Stimulated activated CD4-positive, alpha-beta T cell treated with anti-CD3 and anti-CD28 coated beads, Interleukin-4, amount 100 ng/mL, for 4 hours (primary cell): Measurements from ENCODE around the gene CYP39A1.

Experiments
- DNase-seq, 2 experiments: peaks; one replicate each; pipeline ENCODE4 v3.0.0-alpha.2; 2020

Gene CYP39A1

DNA sequence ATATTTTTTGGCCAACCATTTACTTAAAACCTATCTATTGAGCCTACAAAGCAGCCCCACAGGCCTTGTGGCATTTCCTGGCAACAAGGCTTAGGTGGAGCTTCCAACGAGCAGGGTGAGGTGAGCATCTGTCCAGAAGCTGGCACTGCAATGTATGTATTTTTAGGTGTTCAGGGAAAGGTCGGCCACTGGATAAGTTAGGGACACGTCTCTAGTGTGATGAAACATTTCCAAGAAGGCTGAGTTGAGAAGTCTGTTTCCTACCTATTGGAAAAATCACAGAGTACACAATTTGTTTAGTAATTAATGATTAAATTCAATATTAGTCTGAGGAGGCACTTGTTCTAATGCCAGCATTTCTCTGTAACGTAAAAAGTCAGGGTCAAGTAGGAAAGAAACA is 143.6 kb downstream of the CYP39A1 start:
- DNase-seq, result no peak

DNA sequence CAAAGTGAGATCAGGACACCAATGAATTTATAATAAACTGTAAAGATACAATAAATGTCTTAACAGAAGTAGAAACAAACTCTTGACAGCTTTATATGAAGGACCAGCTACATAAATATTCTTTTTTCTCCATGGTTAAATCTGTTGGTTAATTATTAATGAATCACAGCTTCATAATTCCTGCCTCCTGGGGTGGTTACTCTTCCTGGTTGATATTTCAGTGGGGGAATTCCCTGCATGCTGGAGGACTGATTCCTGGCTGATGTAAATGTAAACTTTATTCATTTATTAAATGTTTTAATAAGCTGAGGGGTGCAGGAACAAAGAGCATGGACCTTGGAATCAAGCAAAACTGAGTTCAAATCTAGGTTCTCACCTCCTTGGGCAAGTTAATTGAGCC is 145.2 kb downstream of the CYP39A1 start:
- DNase-seq, result no peak

DNA sequence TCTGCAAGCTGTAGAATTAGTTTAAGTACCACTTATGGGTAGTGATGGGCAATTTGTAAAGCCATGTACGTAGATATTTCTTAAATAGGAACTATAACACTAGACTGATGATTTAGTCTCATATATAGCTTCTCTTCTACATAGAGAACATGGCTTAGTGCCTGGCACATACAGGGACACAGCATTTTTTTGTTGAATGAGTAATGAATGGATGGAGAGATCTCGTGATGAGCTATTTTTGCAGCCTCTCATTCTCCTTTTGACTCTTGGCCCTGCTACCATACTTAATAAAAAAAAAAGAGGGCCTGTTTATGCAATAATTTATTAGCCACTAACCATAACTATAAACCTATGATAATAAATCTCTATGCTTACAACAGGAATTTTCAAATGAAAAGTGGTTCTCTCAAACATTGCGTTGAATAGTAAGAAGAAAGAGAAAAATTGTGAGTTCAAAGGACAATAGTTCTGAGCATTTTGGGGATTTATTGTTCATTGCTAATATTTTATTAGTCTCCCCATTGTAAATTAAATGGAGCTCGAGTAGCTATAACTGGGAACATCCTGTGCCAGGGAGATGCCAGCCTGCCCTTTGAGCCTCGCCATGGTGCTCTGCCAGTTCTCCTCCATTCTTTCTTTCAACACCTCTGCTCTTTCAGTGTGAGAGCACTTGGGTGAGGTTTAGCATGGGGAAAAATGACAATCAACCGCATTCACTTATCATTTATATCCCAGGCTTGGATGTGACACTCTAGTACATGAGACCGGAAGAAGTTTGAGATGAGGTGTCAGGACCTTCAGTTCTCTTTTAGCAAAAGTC is 146.7 kb downstream of the CYP39A1 start:
- no peak for DNase-seq

DNA sequence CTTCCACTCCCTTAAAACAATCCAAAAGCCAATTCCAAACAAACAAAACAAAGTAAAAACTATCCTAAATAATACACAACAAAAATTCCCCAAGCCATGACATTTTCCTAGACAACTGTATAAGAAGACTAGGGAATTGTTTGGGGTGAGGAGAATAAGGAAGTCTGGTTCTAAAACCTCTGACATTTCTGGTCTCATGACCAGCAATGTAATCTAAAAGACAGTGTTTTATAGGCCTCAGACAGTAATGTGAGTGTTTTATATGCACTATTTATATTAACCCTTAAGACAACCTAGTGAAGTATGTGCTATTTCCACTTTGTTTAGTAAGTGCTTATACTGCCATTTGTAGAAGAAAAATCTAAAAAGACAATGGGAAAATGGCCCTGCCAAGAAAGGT is 148.4 kb downstream of the CYP39A1 start:
- no peak for DNase-seq

DNA sequence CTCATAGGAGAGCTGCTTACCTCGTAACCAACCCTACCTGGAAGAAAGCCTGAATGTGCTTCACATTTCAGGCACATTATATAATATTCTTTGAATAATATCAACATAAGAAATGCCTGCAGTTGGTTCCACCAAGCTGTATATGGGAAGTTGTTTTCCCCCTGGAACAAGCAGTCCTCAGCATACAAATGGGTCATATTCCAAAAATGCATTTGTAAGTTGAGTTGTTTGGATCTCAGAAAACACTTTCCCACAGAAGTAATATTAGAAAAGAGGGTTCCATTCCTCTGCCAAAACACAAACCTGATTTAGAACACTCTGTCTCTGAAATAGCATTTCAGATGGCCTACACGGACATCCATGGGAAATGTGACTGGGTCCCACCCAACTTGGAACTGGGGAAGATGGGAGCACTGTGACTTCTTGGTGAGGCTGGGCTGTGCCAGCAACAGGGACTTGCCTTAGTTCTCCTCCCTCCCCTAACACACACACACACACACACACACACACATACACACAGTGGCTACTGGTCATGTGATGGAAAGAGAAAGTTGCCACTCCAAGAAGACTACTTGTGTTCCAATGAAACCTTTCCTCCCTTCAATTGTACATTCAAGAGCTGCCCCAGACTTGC is 150.0 kb downstream of the CYP39A1 start:
- DNase-seq, result no peak

DNA sequence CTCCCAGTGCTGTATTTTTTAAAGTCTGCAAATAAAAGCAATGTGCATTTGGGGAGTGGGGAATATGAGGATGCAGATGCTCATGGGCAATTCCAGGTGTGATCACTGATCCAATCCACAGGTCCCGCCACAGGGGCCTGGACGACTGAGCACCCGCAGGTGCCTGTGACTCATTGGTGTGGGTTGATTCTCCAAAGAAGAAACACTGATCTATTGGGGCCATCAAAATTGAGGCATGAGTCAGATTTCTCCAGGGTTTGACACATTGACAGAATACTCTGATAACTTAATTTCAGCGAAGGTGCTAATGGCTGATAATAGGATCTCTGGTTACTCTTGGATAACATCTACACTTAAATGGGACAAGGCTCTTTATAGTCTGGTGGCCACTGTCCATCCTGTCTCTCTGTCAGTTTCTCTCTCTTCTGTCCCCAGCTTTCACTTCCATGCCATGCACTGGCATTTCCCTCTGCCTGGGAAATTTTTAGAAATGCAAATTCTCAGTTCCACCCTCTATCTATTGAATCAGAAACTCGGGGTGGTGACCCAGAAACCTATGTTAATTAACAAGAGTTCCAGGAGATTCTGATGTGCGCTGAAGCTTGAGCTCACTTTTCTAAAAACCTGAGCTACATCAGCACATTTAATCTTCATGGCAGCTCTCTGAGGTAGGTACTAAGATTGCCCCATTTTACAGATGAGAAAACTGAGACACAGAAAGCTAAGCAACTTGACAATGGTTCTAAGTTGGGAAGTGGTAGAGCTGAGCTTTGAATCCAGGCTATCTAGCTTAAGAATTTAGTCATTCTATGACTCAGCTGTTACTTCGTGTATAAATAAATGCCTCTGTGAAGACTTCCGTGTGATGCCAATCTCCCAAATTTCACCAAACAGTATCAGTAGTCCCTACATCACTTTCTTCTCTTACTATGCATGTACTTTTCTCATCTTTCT is 151.2 kb downstream of the CYP39A1 start:
- DNase-seq, result no peak

DNA sequence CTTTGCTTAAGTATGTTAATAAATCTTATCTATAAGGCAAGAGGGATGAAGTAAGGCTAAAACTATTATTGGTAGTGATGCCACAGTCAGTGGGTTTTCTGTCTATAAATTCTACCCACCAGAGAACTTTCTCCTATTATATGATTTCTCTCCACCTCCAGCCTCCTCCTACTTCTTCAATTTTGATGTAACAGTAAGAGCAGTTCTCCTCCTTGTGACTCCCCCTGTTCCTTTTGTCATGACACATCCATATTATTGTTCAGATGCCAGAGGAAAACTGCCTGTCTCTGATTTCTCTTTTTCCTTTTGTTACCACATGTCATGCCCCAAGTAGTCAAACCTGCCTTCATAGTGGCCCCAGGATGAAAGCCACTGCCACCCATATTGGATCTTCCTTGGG is 152.2 kb downstream of the CYP39A1 start:
- no peak for DNase-seq
